MG63 (cell line): Measurements from ENCODE around the gene GSTM2. TPM values are rescaled to one million over a fixed set of nuclear protein-coding genes. Genes with fewer than 3 reads are reported as not detected.

Experiments
- DNase-seq: peaks from one replicate; pipeline ENCODE4 v3.0.0-alpha.2; 2020
- H3K27me3 ChIP-seq: fragments of 250-450 bp; sonication (Bioruptor Pico); 2 replicates; pipeline ENCODE4 v1.5.1; 2020; ENCODE audit warnings: mild to moderate bottlenecking, moderate library complexity
- H3K36me3 ChIP-seq: fragments of 250-450 bp; sonication (Bioruptor Pico); 2 replicates; pipeline ENCODE4 v1.5.1; 2020; ENCODE audit warnings: mild to moderate bottlenecking, moderate library complexity
- H3K4me3 ChIP-seq: fragments of 250-450 bp; sonication (Bioruptor Pico); 2 replicates; pipeline ENCODE4 v1.5.1; 2020; ENCODE audit warnings: mild to moderate bottlenecking, moderate library complexity
- H3K9me3 ChIP-seq: fragments of 250-450 bp; sonication (Bioruptor Pico); 2 replicates; pipeline ENCODE4 v1.5.1; 2020; ENCODE audit warnings: mild to moderate bottlenecking, moderate library complexity
- total RNA-seq: library from RNA; depleted of rRNA; stranded (reverse); fragments of >200 nt; shearing (Covaris generic); gene quantifications from 2 replicates; pipeline ENCODE4 v1.2.3, GENCODE V29; 2014; ENCODE audit warnings: low replicate concordance; rRNA removed

Gene GSTM2
- total RNA-seq, 1 experiment from 2014 or later = 20.0 TPM

DNA sequence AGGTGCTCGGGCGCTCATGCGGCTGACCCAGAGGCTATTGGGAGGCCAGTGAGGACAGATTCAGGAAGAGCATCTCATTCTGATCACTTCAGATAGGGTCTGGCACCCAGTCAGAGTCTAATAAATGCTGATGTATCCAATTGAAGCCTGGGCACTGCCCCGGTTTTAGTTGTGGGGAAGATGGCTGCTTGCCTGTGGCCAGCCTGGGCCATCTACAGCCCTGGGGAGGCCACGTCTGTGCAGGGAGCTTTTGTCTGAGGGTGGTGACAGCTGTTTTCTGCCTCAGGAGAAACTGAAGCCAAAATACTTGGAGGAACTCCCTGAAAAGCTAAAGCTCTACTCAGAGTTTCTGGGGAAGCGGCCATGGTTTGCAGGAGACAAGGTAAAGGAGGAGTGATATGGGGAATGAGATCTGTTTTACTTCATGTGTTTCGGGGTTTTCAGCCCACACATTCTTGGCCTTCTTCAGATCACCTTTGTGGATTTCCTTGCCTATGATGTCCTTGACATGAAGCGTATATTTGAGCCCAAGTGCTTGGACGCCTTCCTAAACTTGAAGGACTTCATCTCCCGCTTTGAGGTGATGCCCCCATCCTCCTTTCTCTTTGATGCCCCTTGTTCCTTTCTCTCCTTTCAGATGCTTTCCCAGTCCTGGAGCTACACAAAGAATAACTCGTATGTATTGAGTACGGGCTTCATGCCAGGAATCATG lies 47.0 kb downstream of the GSTM2 start:
- DNase-seq = no peak

DNA sequence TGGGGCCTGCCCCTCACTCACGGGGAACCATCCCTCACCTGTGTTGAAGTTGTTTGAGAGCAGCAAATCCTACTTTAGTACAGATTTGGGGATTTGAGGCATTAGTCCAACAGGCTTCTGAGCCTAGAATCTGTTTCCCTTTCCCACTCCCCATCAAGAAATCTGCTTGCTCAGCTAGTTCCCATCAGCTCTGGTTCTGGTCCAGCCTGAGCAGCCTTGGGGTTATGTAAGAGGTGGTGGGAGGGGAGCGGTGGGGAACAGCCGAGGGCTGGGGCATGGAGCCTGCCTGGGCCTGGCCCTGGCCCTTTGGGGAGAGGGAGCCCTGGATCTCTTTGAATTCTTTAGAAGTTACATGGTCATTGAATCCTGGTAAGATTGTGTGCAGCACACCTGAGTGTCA lies 48.3 kb downstream of the GSTM2 start:
- Histone ChIP-seq H3K27me3 (no peaks in the 10 kb centered on the region), H3K9me3 (peaks cover 2% of the 10 kb centered on the region; the same call in 1 of the 2 replicates), H3K36me3 (no peaks in the 10 kb centered on the region), H3K4me3 (no peak overlapping the region)
- DNase-seq = no peak

More for the DNA sequence above, 47.0 kb downstream of the GSTM2 start:
- H3K36me3 ChIP-seq = no peaks in the 10 kb centered on the region
- no peaks in the 10 kb centered on the region; the same call in 1 of the 2 replicates for H3K9me3 ChIP-seq
- H3K4me3 ChIP-seq = no peak overlapping the region
- H3K27me3 ChIP-seq = no peaks in the 10 kb centered on the region

- H3K36me3 ChIP-seq = no peaks in the 10 kb centered on the region
- no peak for DNase-seq
- H3K27me3 ChIP-seq = no peaks in the 10 kb centered on the region
- peaks cover 2% of the 10 kb centered on the region; the same call in 1 of the 2 replicates for H3K9me3 ChIP-seq
- H3K4me3 ChIP-seq = no peak overlapping the region
Measured at GRCh38 chr1:109716570-109717090, 48.8 kb downstream of the GSTM2 start.

DNA sequence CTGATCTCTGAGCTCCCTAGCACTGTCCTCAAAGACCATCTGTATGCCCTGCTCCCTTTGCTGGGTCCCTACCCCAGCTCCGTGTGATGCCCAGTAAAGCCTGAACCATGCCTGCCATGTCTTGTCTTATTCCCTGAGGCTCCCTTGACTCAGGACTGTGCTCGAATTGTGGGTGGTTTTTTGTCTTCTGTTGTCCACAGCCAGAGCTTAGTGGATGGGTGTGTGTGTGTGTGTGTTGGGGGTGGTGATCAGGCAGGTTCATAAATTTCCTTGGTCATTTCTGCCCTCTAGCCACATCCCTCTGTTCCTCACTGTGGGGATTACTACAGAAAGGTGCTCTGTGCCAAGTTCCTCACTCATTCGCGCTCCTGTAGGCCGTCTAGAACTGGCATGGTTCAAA lies 49.9 kb downstream of the GSTM2 start:
- no peak overlapping the region for H3K4me3 ChIP-seq
- no peaks in the 10 kb centered on the region for H3K36me3 ChIP-seq
- H3K27me3 ChIP-seq = no peaks in the 10 kb centered on the region
- peaks cover 2% of the 10 kb centered on the region; the same call in 1 of the 2 replicates for H3K9me3 ChIP-seq
- DNase-seq = no peak

GRCh38 chr1:109718495-109718894 lies 50.6 kb downstream of the GSTM2 start:
- Histone ChIP-seq H3K4me3 (no peak overlapping the region), H3K9me3 (peaks cover 2% of the 10 kb centered on the region; the same call in 1 of the 2 replicates), H3K36me3 (no peaks in the 10 kb centered on the region), H3K27me3 (no peaks in the 10 kb centered on the region)
- DNase-seq = no peak

- no peak for DNase-seq
- peaks cover 2% of the 10 kb centered on the region; the same call in 1 of the 2 replicates for H3K9me3 ChIP-seq
- no peaks in the 10 kb centered on the region for H3K27me3 ChIP-seq
- no peak overlapping the region for H3K4me3 ChIP-seq
- no peaks in the 10 kb centered on the region for H3K36me3 ChIP-seq
Measured at GRCh38 chr1:109719337-109719837, 51.5 kb downstream of the GSTM2 start.

- DNase-seq = no peak
- Histone ChIP-seq H3K4me3 (no peak overlapping the region), H3K27me3 (no peaks in the 10 kb centered on the region), H3K36me3 (no peaks in the 10 kb centered on the region), H3K9me3 (peaks cover 2% of the 10 kb centered on the region; the same call in 1 of the 2 replicates)
Measured at GRCh38 chr1:109721042-109721441, 53.2 kb downstream of the GSTM2 start.

- Histone ChIP-seq H3K27me3 (no peaks in the 10 kb centered on the region), H3K9me3 (peaks cover 2% of the 10 kb centered on the region; the same call in 1 of the 2 replicates)
- no peak for DNase-seq
Measured at GRCh38 chr1:109721971-109722370, 54.1 kb downstream of the GSTM2 start.

DNA sequence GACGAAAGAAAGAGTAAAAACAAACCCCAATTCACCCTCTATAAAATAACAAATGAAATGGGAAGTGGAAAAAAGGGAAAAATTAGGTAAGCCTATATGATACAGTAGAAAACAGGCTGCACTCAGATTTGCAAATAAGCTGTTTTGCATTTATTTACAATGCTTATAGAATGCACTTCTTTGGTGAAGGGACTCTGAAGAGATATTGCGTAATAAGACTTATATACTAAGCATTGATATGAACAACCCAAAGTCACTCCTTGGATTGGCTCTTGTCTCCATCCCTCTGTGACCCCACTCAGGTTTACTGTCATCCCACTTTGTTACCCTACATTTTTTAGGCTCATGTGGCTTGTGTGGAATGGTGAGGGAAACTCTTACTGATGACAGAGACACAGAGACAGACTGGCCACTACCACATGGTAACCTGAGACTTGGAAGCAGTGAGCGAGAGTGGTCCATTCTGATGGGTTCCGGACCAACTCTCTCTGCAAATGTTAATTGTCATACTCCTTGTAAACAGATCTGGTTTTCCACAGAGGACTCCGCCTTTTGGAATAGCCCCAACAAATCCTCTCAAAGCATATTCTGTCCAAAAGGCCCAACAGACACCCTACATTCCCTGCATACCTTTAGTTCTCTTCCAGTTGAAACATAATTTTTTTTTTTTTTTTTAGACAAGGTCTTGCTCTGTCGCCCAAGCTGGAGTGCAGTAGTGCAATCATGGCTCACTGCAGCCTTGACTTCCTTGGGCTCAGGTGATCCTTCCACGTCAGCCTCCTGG lies 55.2 kb downstream of the GSTM2 start:
- Histone ChIP-seq H3K9me3 (peaks cover 2% of the 10 kb centered on the region; the same call in 1 of the 2 replicates), H3K27me3 (no peaks in the 10 kb centered on the region), H3K36me3 (no peaks in the 10 kb centered on the region), H3K4me3 (no peak overlapping the region)
- DNase-seq = no peak

More at GRCh38 chr1:109721971-109722370, 54.1 kb downstream of the GSTM2 start:
- H3K4me3 ChIP-seq = no peak overlapping the region
- no peaks in the 10 kb centered on the region for H3K36me3 ChIP-seq

Other genes starting within 250 kb of the GSTM2 start
- gene PSMA5, start 241.6 kb upstream of the GSTM2 start, total RNA-seq = 304 and 1,327 TPM in 2 replicates
- gene SYPL2, start 201.5 kb upstream of the GSTM2 start, total RNA-seq = 0.46 TPM in 1 of 2 replicates, not detected in the other
- 3.9 and 10.4 TPM in 2 replicates for gene ATXN7L2, start 184.2 kb upstream of the GSTM2 start, total RNA-seq
- gene CYB561D1, start 174.0 kb upstream of the GSTM2 start, total RNA-seq = 2.2 and 6.7 TPM in 2 replicates
- 0.20 and 1.3 TPM in 2 replicates for gene AMIGO1, start 158.3 kb upstream of the GSTM2 start, total RNA-seq
- gene GPR61, start 128.2 kb upstream of the GSTM2 start, total RNA-seq = not detected in 2 replicates
- 17.0 and 20.1 TPM in 2 replicates for gene GNAI3, start 119.4 kb upstream of the GSTM2 start, total RNA-seq
- gene GNAT2, start 48.4 kb upstream of the GSTM2 start, total RNA-seq = 0.10 TPM in 1 of 2 replicates, not detected in the other
- gene AMPD2, start 48.2 kb upstream of the GSTM2 start, total RNA-seq = 119 and 172 TPM in 2 replicates
- 27.9 and 33.5 TPM in 2 replicates for gene GSTM4, start 12.0 kb upstream of the GSTM2 start, total RNA-seq
- gene GSTM1, start 19.8 kb downstream of the GSTM2 start, total RNA-seq = 67.7 and 86.1 TPM in 2 replicates
- gene GSTM5, start 44.2 kb downstream of the GSTM2 start, total RNA-seq = not detected in 2 replicates
- gene GSTM3, start 73.0 kb downstream of the GSTM2 start, total RNA-seq = 47.2 and 80.3 TPM in 2 replicates
- not detected in 2 replicates for gene EPS8L3, start 95.9 kb downstream of the GSTM2 start, total RNA-seq
- gene CSF1, start 242.8 kb downstream of the GSTM2 start, total RNA-seq = 155 and 224 TPM in 2 replicates